GM19099 (cell line): ENCODE measurements around the gene ZBTB32.

ENCODE experiments used
- POLR2A ChIP-seq: IDR thresholded peaks from 3 replicates; pipeline ENCODE4 v1.6.1; 2011; ENCODE audit warnings: low read depth; ENCODE audit not compliant: insufficient read length; ENCODE audit errors: extremely low read depth

The ZBTB32 gene

DNA sequence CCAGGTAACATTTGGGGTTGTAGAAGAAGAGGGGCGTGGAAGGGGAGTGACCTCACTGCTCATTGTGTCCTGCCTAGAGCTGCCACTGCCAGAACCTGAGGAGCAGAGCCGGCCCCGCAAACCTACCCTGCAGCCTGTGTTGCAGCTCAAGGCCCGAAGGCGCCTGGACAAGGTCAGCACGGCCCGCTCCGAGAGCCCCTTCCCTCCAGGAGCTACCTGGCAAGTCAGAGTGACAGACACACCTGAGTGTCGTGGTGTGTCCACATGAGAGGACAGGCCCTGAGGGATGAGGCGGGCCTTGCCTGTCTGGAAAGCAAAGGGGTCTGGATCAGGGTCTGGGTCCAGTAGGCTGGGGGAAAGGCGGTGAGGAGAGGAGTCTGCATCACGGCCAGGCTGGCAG is 20.2 kb downstream of the ZBTB32 start:
- TF ChIP-seq POLR2A = no peak

DNA sequence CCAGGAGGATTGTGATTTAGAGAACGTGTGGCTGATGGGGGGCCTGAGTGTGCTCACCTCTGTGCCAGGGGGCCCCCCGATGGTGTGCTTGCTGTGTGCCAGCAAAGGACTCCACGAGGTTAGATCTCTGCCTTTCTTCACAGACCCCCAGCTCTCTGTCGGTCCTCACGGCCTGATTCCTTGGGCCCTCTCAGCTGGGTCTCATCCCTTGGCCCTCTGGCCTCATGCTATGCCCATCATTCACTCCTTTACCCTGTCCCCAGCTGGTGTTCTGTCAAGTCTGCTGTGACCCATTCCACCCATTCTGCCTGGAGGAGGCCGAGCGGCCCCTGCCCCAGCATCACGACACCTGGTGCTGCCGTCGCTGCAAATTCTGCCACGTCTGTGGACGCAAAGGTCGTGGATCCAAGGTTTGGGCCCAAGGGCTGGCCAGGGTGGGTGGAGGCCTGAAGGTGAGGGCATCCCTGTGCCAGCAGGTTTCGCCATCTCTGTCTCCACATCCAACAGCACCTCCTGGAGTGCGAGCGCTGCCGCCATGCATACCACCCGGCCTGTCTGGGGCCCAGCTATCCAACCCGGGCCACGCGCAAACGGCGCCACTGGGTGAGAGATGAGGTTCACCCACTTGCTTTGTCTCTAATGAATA is 21.0 kb downstream of the ZBTB32 start:
- no peak for TF ChIP-seq POLR2A

- TF ChIP-seq POLR2A = no peak
These were observed 22.9 kb downstream of the ZBTB32 start for GRCh38 chr19:35727053-35727955.

GRCh38 chr19:35727956-35728706 is 23.8 kb downstream of the ZBTB32 start:
- TF ChIP-seq POLR2A = no peak

DNA sequence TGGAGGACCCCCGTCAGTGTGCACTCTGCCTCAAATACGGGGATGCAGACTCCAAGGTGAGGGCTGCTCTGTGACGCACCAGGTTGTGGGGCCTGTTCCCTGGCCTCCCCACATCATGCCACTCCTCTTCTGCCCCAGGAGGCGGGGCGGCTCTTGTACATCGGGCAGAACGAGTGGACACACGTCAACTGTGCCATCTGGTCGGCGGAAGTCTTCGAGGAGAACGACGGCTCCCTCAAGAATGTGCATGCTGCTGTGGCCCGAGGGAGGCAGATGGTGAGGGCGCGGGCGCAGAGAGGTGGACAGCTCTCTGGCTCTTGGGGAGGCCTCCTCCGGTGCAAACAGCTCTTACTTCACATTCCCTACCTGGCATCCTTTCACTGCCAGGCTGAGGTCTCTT is 24.7 kb downstream of the ZBTB32 start:
- no peak for TF ChIP-seq POLR2A

GRCh38 chr19:35729763-35730162 is 25.4 kb downstream of the ZBTB32 start:
- TF ChIP-seq POLR2A = no peak

DNA sequence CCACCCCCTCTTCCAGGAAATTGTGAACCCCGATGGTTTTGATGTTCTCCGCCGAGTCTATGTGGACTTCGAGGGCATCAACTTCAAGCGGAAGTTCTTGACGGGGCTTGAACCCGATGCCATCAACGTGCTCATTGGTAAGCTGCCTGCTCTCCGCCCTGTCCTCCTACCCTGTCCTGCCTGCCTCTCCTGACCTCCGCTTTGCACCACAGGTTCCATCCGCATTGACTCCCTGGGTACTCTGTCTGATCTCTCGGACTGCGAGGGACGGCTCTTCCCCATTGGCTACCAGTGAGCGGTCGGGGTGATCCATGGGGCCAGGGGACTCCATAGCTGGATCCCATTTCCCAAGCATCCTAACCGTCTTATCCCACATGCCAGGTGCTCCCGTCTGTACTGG is 26.0 kb downstream of the ZBTB32 start:
- TF ChIP-seq POLR2A = no peak

- TF ChIP-seq POLR2A = no peak
These were observed 27.0 kb downstream of the ZBTB32 start for GRCh38 chr19:35731353-35731752.

GRCh38 chr19:35731779-35732405 is 27.5 kb downstream of the ZBTB32 start:
- no peak for TF ChIP-seq POLR2A

DNA sequence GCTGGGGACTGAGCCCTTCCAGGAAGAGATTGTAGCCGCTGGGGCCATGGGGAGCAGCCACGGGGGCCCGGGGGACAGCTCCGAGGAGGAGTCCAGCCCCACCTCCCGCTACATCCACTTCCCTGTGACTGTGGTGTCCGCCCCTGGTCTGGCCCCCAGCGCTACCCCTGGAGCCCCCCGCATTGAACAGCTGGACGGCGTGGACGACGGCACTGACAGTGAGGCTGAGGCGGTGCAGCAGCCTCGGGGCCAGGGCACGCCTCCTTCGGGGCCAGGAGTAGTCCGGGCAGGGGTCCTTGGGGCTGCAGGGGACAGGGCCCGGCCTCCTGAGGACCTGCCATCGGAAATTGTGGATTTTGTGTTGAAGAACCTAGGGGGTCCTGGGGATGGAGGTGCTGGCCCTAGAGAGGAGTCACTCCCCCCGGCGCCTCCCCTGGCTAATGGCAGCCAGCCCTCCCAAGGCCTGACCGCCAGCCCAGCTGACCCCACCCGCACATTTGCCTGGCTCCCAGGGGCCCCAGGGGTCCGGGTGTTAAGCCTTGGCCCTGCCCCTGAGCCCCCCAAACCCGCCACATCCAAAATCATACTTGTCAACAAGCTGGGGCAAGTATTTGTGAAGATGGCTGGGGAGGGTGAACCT is 28.3 kb downstream of the ZBTB32 start:
- TF ChIP-seq POLR2A = no peak

- TF ChIP-seq POLR2A = no peak
These were observed 29.1 kb downstream of the ZBTB32 start for GRCh38 chr19:35733180-35734125.

GRCh38 chr19:35734273-35734672 is 29.9 kb downstream of the ZBTB32 start:
- no peak for TF ChIP-seq POLR2A

- no peak for TF ChIP-seq POLR2A
These were observed 30.5 kb downstream of the ZBTB32 start for GRCh38 chr19:35734889-35735288.

GRCh38 chr19:35736913-35737886 is 32.8 kb downstream of the ZBTB32 start:
- TF ChIP-seq POLR2A = no peak
